NB4 (cell line): ENCODE measurements around the gene TMEM14A.

Experiments used
- DNase-seq: peaks from one replicate; pipeline ENCODE4 v3.0.0; 2010; ENCODE audit warnings: low read depth
- H3K4me3 ChIP-seq: one replicate; pipeline ENCODE4 v1.5.1; 2011; ENCODE audit warnings: mild to moderate bottlenecking, low read depth, low read length, moderate library complexity
- CTCF ChIP-seq: IDR thresholded peaks from one replicate; pipeline ENCODE4 v1.5.1; 2012; ENCODE audit warnings: low read depth, low read length
- MAX ChIP-seq: IDR thresholded peaks from 2 replicates; pipeline ENCODE4 v1.6.1; 2011; ENCODE audit warnings: low read depth, low read length
- MYC ChIP-seq: IDR thresholded peaks from 2 replicates; pipeline ENCODE4 v1.6.1; 2011; ENCODE audit warnings: low read depth, low read length
- POLR2A ChIP-seq: IDR thresholded peaks from 2 replicates; pipeline ENCODE4 v1.6.1; 2011; ENCODE audit warnings: mild to moderate bottlenecking; ENCODE audit not compliant: insufficient read length; ENCODE audit errors: extremely low read depth

Gene TMEM14A

DNA sequence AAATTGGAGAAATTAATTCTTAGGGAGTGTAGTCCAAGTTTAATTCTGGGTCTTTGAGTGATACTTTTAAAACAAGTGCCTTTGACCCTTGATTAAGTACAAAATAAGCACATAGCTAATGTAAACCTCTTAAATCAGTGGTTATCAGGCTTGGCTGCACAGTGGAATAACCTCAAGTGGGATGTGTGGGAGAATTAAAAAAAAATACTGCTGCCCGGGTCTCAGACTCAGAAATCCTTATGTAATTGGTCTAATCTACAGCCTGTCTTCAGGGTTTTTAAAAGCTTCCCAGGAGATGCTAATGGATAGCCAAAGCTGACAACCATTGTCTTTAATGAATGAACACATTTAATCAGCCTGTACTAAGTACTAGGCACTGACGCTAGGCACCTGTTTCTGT, 28.5 kb upstream of the TMEM14A start:
- no peak overlapping the region for H3K4me3 ChIP-seq
- no peak for DNase-seq
- no peak for TF ChIP-seq MAX
- TF ChIP-seq CTCF, result no peak
- TF ChIP-seq POLR2A, result no peak
- no peak for TF ChIP-seq MYC

DNA sequence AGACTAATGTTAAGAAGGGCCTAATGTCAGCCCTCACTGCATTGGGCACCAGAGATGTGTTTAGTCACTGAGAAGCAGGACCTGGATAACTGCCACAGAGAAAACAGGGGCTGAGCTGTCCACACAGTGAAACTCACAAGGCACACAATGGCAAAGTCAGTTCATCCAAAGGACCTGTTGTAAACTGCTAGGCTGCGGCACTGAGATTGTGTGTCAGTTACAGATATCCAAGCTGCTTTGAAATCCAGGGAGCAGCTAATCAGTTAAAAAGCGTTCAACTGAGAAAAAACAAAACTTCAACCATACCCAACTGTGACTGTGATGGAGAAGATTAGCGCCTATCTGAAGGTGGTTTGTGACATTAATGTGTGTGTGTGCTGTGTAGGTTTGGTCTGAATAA, 27.8 kb upstream of the TMEM14A start:
- no peak for TF ChIP-seq MYC
- TF ChIP-seq MAX, result no peak
- no peak for TF ChIP-seq CTCF
- H3K4me3 ChIP-seq, result no peak overlapping the region
- DNase-seq, result no peak

DNA sequence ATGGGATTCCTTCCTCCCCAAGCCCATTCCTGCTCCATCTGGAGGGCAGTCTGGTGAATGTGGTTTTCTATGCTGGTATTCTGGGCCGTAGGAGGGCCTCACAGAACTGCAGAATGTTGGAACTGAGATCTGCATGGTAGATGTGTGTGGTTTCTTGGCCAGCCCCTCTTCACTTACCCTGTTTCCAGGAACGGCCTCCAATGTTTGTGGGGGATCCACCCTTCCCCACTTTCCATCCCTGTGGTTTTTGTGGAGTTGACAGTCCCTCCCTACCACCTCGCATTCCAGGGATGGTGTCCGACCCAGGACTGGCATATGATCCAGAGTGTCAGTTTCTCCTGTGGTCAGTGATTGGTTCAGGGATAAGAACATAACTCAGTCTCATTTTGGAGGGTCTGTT, 26.7 kb upstream of the TMEM14A start:
- TF ChIP-seq CTCF (no peak), MAX (no peak), MYC (no peak), POLR2A (no peak)

DNA sequence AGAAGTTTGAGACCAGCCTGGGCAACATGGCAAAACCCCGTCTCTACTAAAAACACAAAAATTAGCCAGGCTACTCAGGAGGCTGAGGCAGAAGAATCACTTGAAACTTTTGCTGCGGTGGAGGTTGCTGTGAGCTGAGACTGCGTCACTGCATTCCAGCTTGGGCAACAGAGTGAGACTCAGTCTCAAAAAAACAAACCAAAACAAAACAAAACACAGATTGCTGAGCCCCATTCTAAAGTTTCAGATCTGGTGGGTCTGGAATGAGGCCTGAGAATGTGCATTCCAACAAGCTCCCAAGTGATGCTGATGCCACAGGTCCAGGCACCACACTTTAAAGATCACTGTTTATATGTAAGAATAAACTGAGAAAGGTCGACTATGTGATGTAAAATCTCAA, 24.9 kb upstream of the TMEM14A start:
- no peak for TF ChIP-seq CTCF
- no peak for DNase-seq
- H3K4me3 ChIP-seq, result no peak overlapping the region

More for the DNA sequence above, 26.7 kb upstream of the TMEM14A start:
- DNase-seq, result no peak
- H3K4me3 ChIP-seq, result no peak overlapping the region

GRCh38 chr6:52647199-52647598, 23.7 kb upstream of the TMEM14A start:
- no peak for TF ChIP-seq MYC
- TF ChIP-seq POLR2A, result no peak
- TF ChIP-seq CTCF, result no peak
- no peak for TF ChIP-seq MAX
- H3K4me3 ChIP-seq, result no peak overlapping the region
- DNase-seq, result no peak

- TF ChIP-seq MYC, result no peak
- TF ChIP-seq MAX, result no peak
- no peak for TF ChIP-seq POLR2A
- no peak for TF ChIP-seq CTCF
Observed at GRCh38 chr6:52649536-52650160, 21.3 kb upstream of the TMEM14A start.

More at GRCh38 chr6:52649536-52650160, 21.3 kb upstream of the TMEM14A start:
- no peak overlapping the region for H3K4me3 ChIP-seq
- DNase-seq, result no peak
